H1 (cell line): Measurements from ENCODE around the gene KIAA1755. TPM values are rescaled to one million over a fixed set of nuclear protein-coding genes. Genes with fewer than 3 reads are reported as not detected.

Source experiments
- ASH2L ChIP-seq: fragments of 200-600, 300-600 bp; sonication (generic); IDR thresholded peaks from one replicate; pipeline ENCODE4 v1.7.1; 2017; ENCODE audit warnings: low read length
- CBX5 ChIP-seq: fragments of 300-800, 300-1000 bp; sonication (generic); IDR thresholded peaks from 2 replicates; pipeline ENCODE4 v1.7.1; 2016; ENCODE audit warnings: antibody characterized with exemption, low read length, low read depth
- CREB1 ChIP-seq: IDR thresholded peaks from 2 replicates; pipeline ENCODE4 v1.6.1; 2012; ENCODE audit warnings: inconsistent platforms
- GABPA ChIP-seq: IDR thresholded peaks from 2 replicates; pipeline ENCODE4 v1.6.1; 2011; ENCODE audit warnings: mild to moderate bottlenecking, low read length, moderate library complexity, borderline replicate concordance; ENCODE audit not compliant: insufficient read depth
- KDM1A ChIP-seq: fragments of 200-600, 300-600 bp; sonication (generic); IDR thresholded peaks from 2 replicates; pipeline ENCODE4 v1.7.1; 2016; ENCODE audit warnings: mild to moderate bottlenecking, low read length, borderline replicate concordance
- NRF1 ChIP-seq: IDR thresholded peaks from 2 replicates; pipeline ENCODE4 v1.6.1; 2011; ENCODE audit warnings: mild to moderate bottlenecking, low read depth, low read length, improper control_type of control experiment
- RBBP5 ChIP-seq: IDR thresholded peaks from 2 replicates; pipeline ENCODE4 v1.7.1; 2012; ENCODE audit warnings: low read depth, mild to moderate bottlenecking, inconsistent platforms, low read length, moderate library complexity, borderline replicate concordance
- ZNF274 ChIP-seq: IDR thresholded peaks from 2 replicates; pipeline ENCODE4 v1.7.0; 2012; ENCODE audit warnings: low read length, borderline replicate concordance; ENCODE audit errors: extremely low read depth
- polyA plus RNA-seq, 7 experiments: library from polyadenylated mRNA; depleted of rRNA in 3 of 7; stranded (reverse) in 5 of 7; unstranded in 2 of 7; fragments of >200 nt in 5 of 7; fragments of 200-250 nt in 2 of 7; gene quantifications; 1 replicate in 5 of 7; 2 replicates in 1 of 7; 4 replicates in 1 of 7; pipeline versions ENCODE4 v1.2.1 to v1.2.3, GENCODE V29; 2011 to 2013; ENCODE audit warnings: missing spikeins in 2 of 7, mixed read lengths in 2 of 7
- total RNA-seq: library from RNA; stranded (reverse); fragmentation: NEBNext Ultra II Directional; extraction: Animal tissue kit (Norgen Biotek cat#: 25700); gene quantifications from 2 replicates; pipeline ENCODE4 v1.2.1, GENCODE V29; 2021

Gene KIAA1755
- total and polyA plus RNA-seq, 2 of the 8 experiments (the other 6 are each of a cell fraction or from before 2014, with no cell fraction given), result 0.23 TPM; not detected in 1

DNA sequence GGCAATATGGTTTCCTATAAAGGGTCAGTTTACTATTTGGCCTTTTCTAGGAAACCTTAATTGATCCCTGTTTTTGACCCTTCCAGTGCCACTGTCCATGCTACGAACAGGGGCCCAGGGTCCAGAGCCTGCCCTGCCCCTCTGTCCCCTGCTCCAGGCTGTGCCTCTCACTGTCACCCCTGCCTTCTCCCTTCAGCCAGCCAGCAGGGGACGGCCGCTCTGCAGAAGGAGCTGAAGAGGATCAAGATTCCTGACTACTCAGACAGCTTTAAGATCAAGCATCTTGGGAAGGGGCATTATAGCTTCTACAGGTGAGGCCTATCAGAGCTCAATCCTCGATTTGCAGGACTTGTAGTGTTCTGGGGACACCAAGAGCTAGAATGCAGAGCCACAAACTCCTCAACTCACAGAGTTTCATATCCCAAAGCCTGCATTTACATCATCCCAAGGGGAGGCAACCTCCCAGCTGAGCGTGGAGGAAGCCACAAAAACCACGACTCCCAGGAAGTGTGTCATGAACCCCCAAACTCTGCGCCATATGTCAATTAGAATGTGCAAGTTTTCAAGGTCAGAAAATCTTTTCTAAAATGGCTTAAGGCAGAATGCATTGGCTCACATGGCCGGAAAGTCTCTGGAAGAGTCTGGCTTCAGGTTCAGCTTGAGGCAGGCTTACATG, 47.0 kb upstream of the KIAA1755 start (continued):
- TF ChIP-seq GABPA, result no peak
- TF ChIP-seq KDM1A, result no peak
- TF ChIP-seq CBX5, result no peak
- no peak for TF ChIP-seq CREB1
- TF ChIP-seq RBBP5, result no peak
- no peak for TF ChIP-seq NRF1
- no peak for TF ChIP-seq ZNF274
- TF ChIP-seq ASH2L, result no peak
